ENCODE results near the gene KDM4F.

Gene KDM4F

DNA sequence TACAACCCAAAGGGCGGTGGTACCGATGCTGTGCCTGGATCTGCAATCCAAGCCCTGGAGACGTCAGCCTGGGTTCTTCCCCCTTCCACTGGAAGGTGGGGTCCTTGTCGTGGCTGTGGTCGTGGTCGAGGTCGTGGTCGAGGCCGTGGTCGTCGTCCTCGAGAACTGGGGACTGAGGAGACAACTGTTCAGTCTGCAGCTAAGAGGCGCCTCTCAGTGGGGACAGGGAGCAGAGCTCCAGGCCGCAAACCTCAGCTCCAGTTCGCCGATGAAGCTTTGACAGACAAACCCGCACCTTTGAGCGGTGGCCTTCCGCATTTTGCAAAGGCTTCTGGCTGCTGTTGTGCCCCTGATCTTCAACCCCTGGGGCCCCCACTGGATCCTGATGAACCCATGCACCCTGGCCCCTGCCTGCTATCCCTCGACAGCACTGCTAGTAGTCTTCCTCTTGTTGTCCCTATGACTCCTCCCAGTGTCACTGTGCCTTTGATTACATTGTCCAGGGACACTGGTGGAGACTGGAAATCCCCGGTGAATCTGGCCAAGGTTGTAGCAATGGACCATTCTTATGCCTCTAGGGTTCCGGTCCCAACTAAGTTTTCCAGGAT lies 1.5 kb downstream of the KDM4F start:
- TF ChIP-seq, protein P1, sequence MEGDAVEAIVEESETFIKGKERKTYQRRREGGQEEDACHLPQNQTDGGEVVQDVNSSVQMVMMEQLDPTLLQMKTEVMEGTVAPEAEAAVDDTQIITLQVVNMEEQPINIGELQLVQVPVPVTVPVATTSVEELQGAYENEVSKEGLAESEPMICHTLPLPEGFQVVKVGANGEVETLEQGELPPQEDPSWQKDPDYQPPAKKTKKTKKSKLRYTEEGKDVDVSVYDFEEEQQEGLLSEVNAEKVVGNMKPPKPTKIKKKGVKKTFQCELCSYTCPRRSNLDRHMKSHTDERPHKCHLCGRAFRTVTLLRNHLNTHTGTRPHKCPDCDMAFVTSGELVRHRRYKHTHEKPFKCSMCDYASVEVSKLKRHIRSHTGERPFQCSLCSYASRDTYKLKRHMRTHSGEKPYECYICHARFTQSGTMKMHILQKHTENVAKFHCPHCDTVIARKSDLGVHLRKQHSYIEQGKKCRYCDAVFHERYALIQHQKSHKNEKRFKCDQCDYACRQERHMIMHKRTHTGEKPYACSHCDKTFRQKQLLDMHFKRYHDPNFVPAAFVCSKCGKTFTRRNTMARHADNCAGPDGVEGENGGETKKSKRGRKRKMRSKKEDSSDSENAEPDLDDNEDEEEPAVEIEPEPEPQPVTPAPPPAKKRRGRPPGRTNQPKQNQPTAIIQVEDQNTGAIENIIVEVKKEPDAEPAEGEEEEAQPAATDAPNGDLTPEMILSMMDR (IDR thresholded peaks at IDR 0.05; ENCODE audit: low read depth, low read length) = no peak
- DNase-seq (ENCODE audit: extremely low read depth, low read depth) = no peak

DNA sequence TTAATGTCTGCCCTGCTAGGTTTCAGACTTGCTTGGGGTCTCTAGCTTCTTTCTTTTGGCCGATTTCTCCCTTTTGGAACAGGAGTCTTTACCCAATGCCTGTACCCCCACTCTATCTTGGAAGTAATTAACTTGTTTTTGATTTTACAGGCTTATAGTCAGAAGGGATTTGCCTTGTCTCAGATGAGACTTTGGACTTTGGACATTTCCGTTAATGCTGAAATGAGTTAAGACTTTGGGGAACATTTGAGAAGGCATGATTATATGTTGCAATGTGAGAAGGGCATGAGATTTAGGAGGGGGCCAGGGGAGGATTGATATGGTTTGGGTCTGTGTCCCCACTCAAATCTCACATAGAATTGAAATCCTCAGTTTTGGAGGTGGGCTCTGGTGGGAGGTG lies 5.1 kb downstream of the KDM4F start:
- TF ChIP-seq, protein P1 (IDR thresholded peaks at IDR 0.05; ENCODE audit: low read depth, low read length) = no peak
- no peak for DNase-seq (ENCODE audit: extremely low read depth, low read depth)

DNA sequence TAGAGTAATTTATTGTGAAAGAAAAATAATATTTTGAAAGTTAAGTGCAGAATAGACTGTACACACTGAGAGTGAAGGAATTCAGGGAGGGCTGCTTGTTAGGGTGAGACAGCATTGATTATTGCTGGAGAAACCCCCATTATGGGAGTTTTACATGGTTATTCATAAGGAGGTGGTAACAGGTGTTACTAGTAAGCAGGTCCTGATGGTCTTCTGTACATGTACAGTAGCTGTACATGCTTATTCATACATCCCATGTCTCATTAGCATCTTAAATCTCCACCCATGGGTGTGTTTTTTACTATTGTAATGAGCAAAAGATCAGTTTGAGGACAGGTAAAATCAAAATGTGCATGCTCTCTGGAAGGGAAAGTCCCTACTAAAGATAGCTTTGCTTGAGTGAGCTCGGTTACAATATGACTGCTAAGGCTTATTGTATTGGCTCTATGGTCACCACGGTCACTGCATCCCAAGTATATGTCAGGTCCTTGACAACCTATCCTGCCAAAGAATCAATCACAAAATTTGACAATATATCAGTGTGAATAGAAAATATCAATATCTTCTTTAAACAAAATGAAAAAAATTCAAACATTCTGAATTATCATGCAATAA lies 6.2 kb downstream of the KDM4F start:
- no peak for DNase-seq (ENCODE audit: extremely low read depth, low read depth)
- TF ChIP-seq, protein P1 (IDR thresholded peaks at IDR 0.05; ENCODE audit: low read depth, low read length) = no peak

DNA sequence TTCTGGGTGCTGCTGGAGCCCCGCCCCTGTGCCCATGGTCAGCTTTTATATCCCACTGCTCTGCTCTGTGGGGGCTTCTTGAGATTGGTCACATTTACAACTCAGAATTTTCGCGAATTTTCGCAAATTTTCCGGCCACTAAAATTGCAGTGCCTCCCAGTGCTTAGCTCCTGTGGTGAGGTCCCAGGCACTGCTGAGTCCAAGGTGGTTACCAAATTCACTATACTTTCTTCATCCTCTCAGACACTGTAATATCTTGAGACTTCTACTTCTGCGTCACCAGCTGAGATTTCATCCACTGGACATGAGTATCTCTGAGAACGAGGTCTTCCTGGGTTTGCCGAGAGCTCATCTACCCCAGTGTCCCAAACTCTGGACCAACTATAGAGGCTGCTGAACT lies 8.7 kb downstream of the KDM4F start:
- TF ChIP-seq, protein P1 (IDR thresholded peaks at IDR 0.05; ENCODE audit: low read depth, low read length) = no peak
- no peak for DNase-seq (ENCODE audit: extremely low read depth, low read depth)

DNA sequence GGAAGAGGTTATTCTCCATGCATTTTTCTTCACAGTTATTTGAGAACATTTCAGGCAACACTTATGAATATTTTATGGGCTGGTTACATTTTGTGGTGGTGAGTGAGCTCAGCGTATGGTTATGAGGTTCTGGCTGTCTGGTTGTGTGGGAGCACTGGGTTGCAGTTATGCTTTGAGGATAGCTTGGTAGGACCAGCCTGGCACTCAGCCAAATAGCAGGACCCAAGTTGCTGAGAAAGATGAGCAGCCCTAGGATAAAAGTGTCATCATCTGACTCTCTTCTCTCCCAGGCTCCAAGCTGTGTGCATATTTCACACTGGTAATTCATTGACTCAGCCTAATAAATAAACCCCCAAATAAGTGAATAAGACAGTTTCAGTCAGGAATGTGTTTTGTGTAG lies 9.4 kb downstream of the KDM4F start:
- TF ChIP-seq, protein P1 (IDR thresholded peaks at IDR 0.05; ENCODE audit: low read depth, low read length) = no peak

DNA sequence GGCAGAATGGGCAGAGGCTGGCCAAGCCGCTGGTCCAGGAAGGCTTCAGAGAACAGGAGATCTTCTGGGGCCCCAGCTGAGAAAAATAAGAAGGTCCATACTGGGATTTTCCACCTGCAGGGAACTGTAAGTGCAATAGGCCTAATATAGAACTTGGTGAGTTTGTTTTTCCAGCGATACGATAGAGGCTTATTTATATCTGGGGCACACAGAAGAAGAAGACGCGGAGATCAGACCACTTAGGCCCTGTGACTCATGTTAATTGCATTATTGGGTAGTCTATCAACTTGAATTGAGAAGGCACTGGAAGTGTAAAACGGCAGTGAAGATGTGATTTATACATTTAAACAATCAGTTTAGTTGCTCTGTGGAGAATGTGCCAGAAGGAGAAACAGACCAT lies 9.8 kb downstream of the KDM4F start:
- TF ChIP-seq, protein P1 (IDR thresholded peaks at IDR 0.05; ENCODE audit: low read depth, low read length) = no peak
- no peak for DNase-seq (ENCODE audit: extremely low read depth, low read depth)

More for the DNA sequence above, 9.4 kb downstream of the KDM4F start:
- DNase-seq (ENCODE audit: extremely low read depth, low read depth) = no peak

DNA sequence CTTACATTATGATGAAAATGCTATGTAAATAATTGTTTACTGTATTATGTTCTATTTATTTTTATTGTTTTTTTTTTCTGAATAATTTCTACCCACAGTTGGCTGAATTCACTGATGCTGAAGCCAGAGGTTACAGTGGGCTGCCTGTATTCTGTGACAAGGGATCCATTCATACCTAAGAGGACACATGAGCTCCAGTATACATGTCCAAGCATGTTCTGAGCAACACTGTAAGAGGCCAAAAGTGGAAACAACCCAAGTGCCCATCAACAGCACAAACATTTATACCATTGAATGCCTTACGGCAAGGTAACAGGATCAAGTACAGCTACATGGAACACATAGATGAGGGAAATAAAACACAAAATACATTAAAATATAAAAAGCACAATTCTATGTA lies 16.1 kb downstream of the KDM4F start:
- TF ChIP-seq, protein P1 (IDR thresholded peaks at IDR 0.05; ENCODE audit: low read depth, low read length) = no peak
- DNase-seq (ENCODE audit: extremely low read depth, low read depth) = no peak

Data from AG09319 (cell line).